Measurements from ENCODE around the gene ZSCAN1. TPM values are rescaled to one million over a fixed set of nuclear protein-coding genes. Genes with fewer than 3 reads are reported as not detected.

ZSCAN1 gene
- total RNA-seq, 4 donors from 2014 or later = not detected

DNA sequence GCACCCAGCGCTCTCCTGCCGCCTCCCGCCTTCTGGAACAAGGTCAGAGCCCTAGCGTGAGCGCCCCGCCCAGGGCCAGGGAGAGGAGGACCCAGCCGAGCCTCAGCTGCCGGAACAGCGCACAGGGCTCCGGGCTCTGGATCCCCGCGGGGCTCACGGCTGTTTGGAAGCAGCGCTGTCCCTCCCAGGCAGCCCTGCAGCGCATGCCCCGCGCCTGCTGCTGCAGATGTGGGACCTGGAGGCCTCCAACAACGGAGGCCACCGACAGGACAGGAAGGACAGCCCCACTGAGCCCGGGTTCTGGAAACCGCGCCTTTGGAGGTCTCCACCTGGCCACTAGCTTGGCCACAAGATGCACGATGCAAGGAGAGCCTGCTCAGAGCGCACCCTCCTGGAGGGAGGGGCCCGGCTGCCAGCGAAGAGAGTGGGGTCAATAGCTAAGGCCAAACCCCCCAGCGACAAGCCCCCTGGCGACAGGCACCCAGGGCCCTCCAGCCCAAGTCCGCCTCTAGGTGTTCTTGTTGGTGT, 51.6 kb downstream of the ZSCAN1 start:
- Histone ChIP-seq H3K27me3 (no peaks in the 10 kb centered on the region), H3K4me3 (no peak overlapping the region), H3K9me3 (peaks cover 0 to 82% (median 13%) of the 10 kb centered on the region in 4 donors), H3K27ac (no peak overlapping the region), H3K4me1 (no peaks in the 10 kb centered on the region), H3K36me3 (peaks cover 0 to 42% (median 0%) of the 10 kb centered on the region in 3 donors)
- TF ChIP-seq POLR2A (IDR thresholded peaks at IDR 0.05) = no peak
- TF ChIP-seq, protein P1, sequence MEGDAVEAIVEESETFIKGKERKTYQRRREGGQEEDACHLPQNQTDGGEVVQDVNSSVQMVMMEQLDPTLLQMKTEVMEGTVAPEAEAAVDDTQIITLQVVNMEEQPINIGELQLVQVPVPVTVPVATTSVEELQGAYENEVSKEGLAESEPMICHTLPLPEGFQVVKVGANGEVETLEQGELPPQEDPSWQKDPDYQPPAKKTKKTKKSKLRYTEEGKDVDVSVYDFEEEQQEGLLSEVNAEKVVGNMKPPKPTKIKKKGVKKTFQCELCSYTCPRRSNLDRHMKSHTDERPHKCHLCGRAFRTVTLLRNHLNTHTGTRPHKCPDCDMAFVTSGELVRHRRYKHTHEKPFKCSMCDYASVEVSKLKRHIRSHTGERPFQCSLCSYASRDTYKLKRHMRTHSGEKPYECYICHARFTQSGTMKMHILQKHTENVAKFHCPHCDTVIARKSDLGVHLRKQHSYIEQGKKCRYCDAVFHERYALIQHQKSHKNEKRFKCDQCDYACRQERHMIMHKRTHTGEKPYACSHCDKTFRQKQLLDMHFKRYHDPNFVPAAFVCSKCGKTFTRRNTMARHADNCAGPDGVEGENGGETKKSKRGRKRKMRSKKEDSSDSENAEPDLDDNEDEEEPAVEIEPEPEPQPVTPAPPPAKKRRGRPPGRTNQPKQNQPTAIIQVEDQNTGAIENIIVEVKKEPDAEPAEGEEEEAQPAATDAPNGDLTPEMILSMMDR (IDR thresholded peaks at IDR 0.05) = no peak
- no peak for DNase-seq

DNA sequence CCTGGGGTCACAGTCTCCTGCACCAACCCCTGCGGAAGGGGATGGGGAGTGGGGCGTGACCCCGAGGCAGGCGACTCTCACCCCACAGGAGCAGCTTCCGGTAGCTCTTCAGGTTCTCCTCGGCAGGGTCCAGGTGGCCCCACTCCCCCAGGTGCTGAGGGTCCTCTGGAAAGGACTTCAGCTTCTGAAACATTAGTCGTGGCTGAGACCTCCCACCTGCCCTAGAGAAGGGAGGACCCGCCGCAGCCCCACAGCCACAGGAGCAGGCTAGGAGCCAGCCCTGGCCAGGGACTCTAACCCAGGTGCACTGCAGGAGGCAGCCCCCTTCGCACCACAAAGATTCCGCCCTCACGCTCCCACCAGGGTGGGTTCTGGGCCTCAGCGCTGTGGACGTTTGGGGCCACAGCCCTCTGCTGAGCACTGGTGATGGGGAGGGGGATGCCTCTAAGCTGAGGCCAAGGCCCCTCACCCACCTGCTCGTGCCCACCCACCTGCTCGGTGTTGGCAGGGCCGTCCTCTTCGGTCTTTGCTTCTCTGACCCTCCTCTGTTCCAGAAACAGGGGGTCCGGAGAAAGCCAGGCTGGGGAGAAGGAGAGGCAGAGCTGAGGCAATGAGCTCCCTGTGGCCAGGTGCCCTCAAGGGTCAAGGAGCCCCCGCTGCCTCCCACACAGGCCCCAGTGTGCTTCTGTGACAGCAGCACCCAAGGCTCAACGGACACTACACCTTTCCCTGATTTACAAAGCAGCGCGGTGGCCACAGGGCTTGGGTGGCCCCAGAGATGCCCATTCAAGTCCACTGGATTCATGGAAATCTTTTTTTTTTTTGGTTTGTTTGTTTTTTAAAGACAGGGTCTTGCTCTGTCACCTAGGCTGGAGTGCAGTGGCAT, 53.2 kb downstream of the ZSCAN1 start:
- no peak for DNase-seq
- Histone ChIP-seq H3K27ac (no peak overlapping the region), H3K9me3 (peaks cover 0 to 84% (median 13%) of the 10 kb centered on the region in 4 donors), H3K4me3 (no peak overlapping the region), H3K27me3 (no peaks in the 10 kb centered on the region), H3K36me3 (peaks cover 0 to 42% (median 0%) of the 10 kb centered on the region in 3 donors), H3K4me1 (no peaks in the 10 kb centered on the region)
- TF ChIP-seq, protein P1 (IDR thresholded peaks at IDR 0.05) = no peak
- no peak for TF ChIP-seq POLR2A (IDR thresholded peaks at IDR 0.05)

DNA sequence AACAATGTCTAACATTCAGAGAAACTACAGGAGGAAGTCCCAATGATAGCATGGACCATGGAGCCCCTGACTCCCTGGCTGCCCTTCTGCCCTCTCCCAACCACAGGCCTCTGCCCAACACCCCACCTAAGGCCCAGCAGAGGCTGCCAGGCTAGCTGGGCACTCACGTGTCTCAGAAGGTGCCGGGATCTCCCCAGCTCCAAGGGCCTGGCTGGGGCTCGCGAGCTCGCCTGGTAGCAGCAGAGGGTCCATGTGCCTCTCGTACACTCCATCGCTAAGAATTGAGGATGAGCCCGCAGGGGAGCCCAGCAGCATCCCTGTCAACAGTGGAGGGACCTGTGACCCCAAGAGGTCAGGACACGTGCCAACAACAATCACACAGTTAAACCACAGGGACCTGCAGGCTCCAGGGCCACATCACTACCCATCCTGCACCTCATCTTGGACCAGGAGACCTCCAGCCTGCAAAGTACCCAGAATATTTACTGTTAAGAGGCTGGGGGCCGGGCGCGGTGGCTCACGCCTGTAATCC, 54.8 kb downstream of the ZSCAN1 start:
- DNase-seq = no peak
- Histone ChIP-seq H3K9me3 (peaks cover 0 to 78% (median 8%) of the 10 kb centered on the region in 4 donors), H3K4me1 (no peaks in the 10 kb centered on the region), H3K4me3 (no peak overlapping the region), H3K27me3 (no peaks in the 10 kb centered on the region), H3K36me3 (peaks cover 0 to 42% (median 0%) of the 10 kb centered on the region in 3 donors), H3K27ac (no peak overlapping the region)
- TF ChIP-seq, protein P1 (IDR thresholded peaks at IDR 0.05) = no peak
- no peak for TF ChIP-seq POLR2A (IDR thresholded peaks at IDR 0.05)

DNA sequence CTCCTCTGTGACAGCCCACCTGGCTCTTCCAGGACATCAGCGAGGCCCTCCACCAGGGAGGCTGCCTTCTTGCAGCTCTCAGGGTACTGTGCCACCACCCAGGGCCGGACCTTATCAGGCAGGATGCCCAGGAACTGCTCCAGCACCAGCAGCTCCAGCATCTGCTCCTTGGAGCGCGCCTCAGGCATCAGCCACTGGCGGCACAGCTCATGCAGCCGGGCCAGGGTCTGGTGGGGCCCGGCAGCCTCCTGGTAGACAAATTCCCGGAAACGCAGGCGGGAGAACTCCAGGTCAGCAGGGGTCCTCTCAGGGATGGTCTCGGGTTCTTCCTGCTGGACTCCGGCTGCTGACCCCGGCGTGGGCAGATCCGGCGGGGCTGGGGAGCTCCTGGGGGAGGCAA, 56.0 kb downstream of the ZSCAN1 start:
- DNase-seq = no peak
- H3K4me3 ChIP-seq = no peak overlapping the region
- H3K27me3 ChIP-seq = no peaks in the 10 kb centered on the region
- H3K36me3 ChIP-seq = peaks cover 0 to 32% (median 0%) of the 10 kb centered on the region in 3 donors
- no peaks in the 10 kb centered on the region for H3K4me1 ChIP-seq
- no peak overlapping the region for H3K27ac ChIP-seq
- TF ChIP-seq, protein P1 (IDR thresholded peaks at IDR 0.05) = no peak
- peaks cover 0 to 72% (median 5%) of the 10 kb centered on the region in 4 donors for H3K9me3 ChIP-seq

DNA sequence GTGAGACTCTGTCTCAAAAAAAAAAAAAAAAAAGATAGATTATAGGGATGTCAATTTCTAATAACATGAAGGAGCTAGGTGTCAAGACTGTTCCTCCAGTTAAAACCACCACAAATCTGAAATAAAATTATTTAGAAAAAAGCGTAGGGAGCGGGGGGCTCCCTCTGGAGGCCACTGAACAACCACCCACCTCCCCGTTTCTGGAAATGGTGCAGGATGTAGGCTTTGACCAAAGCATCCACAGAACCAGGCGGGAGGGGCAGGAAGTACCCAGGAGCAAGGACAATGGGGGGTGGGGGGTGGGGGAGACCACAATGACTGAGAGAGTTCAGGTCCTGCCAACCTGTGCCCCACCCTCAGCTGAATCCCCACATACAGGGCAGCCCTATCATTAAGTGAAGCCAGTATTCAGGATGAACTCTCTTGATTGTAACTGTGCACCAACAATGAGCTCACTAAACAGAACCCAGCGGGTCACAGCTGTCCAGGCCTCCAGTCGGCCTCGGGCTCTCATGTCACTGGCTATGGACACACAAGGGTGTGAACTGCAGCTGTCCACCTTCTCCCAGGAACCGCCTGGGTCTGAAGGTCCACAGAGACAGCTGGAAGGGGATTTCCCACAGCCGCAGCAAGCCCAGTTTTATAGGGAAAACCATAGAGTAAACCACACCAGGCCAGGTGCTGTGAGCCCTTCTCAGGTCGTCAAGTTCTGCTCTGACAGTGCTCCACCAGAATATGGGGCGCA, 57.6 kb downstream of the ZSCAN1 start:
- Histone ChIP-seq H3K27ac (no peak overlapping the region), H3K9me3 (peaks cover 0 to 69% (median 1%) of the 10 kb centered on the region in 4 donors), H3K4me1 (no peaks in the 10 kb centered on the region), H3K36me3 (peaks cover 0 to 16% (median 0%) of the 10 kb centered on the region in 3 donors), H3K27me3 (no peaks in the 10 kb centered on the region), H3K4me3 (no peak overlapping the region)
- TF ChIP-seq, protein P1 (IDR thresholded peaks at IDR 0.05) = no peak
- DNase-seq = no peak
